RKO (cell line): ENCODE results near the gene NSG2.
A peak's percentile ranks its signal among the peaks of the same experiment; 100 is the strongest.

Experiments
- DNase-seq: peaks from one replicate; pipeline ENCODE4 v3.0.0-alpha.2; 2016; ENCODE audit warnings: low spot score

NSG2 gene

DNA sequence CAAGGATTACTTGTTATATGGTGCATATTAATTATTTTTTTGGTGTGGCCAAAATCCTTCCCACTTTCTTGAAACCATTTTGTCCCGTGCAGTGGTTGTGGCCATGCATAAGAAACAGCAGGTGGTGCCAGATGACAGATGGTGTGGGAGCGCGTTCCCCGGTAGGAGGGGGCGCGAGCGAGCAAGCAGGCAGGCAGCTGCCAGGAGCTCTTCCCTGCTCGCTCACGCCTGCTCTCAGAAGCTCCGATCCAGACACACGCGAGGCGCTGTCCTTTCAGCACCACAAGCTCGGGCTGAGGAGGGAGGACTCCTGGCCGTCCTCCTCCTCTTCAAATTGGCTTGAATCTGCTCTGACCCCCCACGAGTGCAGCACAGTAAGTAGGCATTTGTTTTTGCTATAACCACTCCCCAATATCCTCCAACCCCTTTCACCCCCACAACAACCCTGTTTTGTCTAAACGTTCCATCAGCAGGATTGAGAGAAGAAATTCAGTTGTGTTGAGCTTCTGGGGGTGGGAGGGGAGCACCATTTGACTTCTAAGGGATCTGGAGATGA is at the start of gene NSG2:
NSG2 (plus strand) TSS at position 237 of the 556 bp plus-strand sequence. CDS start 1,050 bp downstream, outside the sequence.
- DNase-seq, result peak; percentile 92

- no peak for DNase-seq
These were observed 48.2 kb upstream of the NSG2 start for GRCh38 chr5:173997331-173997730.

- no peak for DNase-seq
These were observed 47.0 kb upstream of the NSG2 start for GRCh38 chr5:173998531-173998930.

GRCh38 chr5:174000076-174000475 is 45.4 kb upstream of the NSG2 start:
- no peak for DNase-seq

DNA sequence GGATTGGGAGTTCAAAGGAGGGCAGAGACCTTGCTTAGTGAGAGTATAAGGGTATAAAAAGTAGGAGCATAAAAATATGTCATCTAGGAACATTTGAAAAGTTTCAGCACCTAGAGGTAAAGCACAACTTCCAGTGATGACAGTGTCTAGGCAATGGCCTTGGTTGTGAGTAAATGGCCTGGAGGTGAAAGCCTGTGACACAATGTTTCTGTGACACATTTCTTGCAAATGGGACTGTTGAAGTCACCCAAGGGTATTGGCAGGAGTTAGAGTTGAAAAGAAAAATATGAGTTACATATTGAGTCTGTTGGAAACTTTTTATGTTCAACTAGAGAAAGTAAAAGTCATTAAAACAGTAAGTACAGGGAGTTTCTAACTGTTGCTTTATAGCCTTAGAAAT is 41.7 kb upstream of the NSG2 start:
- DNase-seq, result no peak

- DNase-seq, result no peak
These were observed 36.6 kb upstream of the NSG2 start for GRCh38 chr5:174008922-174009321.

DNA sequence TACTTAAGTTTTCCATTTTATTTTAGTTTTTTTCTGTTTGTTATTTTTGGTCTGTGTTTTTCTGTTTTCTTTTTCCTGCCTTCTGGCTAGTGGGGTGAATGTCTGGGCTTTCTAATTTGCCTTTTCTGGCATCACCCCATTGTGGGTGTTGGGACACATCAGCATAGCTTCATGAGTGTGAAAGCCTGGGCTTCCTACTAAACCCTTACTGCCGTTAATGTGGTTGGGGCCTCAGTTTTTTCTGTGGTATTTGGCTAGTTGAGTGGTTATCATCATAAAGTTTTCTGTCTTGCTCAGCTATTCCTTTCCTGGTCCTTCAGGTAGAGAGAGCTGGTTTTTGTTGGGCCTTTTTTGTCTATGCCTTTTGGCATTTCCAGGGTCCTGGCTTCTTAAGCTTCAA is 35.1 kb upstream of the NSG2 start:
- no peak for DNase-seq

GRCh38 chr5:174011441-174011840 is 34.1 kb upstream of the NSG2 start:
- DNase-seq, result no peak

DNA sequence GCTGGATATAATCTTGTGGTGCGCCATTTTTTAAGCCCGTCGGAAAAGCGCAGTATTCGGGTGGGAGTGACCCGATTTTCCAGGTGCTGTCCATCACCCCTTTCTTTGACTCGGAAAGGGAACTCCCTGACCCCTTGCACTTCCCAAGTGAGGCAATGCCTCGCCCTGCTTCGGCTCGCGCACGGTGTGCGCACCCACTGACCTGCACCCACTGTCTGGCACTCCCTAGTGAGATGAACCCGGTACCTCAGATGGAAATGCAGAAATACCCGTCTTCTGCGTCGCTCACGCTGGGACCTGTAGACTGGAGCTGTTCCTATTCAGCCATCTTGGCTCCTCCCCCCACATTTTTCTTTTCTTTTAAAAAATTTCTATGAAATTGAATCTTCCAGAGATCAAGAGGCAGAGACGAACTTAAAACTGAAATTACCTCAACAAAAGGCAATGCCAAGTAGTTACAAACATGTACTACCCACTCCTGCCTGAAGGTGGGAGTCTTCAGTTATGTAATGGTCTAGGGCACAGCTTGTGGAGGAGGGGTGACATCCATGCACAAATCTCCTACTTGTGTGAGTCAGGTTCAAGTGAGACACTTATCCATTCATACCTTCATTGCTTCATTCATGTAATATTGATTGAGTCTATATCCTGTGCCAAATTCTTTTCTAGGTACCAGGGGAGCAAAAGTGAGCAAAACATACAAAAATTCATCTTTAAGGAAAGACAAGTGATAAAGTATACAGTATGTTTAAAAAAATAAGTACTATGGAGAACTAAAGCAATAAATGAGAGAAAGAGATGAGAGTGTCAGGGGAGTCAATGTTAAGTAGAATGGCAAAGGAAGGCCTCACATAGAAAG is 25.2 kb upstream of the NSG2 start:
- peak; percentile 71 for DNase-seq

DNA sequence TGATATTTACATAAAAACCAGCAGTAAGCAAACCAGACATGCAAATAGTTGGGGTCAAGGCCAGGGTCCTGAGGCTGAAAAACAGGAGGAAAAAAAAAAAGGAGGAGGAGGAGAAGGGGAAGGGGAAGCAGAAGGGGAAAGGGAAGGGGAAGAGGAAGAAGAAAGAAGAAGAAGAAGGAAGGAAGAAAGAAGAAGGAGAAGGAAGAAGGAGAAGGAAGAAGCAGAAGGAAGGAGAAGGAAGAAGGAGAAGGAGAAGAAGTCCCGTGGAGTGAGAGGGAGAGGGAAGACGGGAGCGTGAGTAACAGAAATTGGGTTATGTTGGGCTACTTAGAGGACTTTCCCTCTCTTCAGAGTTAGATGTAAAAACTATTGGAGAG is 24.6 kb upstream of the NSG2 start:
- no peak for DNase-seq

DNA sequence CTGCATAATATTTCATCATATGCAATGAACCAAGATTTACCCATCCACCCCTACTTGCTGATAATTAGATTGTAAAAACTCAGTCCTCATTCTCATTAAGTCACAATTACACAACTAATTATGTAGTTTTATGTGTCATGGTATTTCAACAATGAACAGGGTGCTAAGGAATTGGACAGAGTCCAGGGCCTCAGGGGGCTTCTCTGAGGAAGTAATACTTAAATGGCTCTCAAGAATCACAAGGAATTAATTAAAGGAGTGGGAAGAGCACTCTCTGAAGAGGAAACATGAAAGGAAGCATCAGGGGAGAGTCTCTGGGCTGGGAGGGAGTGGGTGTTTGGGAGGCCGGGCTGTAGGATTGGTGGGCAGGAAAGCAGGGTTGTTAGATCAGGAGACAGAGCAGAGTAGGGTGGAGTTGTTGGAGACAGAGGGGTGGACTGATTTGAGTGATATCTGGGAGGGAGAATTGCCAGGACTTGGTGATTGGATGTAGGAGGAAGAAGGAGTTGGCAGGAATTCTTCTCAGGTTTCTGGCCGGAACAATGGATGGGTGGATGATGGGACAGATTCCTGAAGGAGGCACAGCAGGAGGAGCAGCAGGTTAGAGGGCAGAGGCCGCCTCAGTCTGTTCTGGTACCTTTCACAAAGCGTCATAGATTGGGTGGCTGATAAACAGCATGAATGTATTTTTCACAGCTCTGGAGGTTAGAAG is 23.0 kb upstream of the NSG2 start:
- no peak for DNase-seq

DNA sequence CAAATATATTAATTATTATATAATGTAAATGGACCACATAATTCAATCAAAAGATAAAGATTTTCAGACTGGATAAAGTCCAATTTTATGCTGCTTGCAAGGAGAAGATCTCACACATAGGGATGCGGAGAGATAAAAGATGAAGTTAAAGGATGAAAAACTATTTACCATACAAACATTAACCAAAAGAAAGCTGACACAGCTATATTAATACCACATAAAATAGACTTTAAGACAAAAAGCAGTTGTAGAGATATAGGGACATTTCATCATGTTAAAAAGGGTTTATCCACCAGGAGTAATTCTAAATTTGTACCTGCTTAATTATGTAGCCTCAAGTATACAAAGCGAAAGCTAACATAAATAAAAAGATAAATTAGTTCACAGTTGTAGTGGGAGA is 15.2 kb upstream of the NSG2 start:
- no peak for DNase-seq

- DNase-seq, result no peak
These were observed 846 bp upstream of the NSG2 start for GRCh38 chr5:174044466-174045254.

- DNase-seq, result no peak
These were observed 1.1 kb downstream of the NSG2 start for GRCh38 chr5:174046558-174046957.

DNA sequence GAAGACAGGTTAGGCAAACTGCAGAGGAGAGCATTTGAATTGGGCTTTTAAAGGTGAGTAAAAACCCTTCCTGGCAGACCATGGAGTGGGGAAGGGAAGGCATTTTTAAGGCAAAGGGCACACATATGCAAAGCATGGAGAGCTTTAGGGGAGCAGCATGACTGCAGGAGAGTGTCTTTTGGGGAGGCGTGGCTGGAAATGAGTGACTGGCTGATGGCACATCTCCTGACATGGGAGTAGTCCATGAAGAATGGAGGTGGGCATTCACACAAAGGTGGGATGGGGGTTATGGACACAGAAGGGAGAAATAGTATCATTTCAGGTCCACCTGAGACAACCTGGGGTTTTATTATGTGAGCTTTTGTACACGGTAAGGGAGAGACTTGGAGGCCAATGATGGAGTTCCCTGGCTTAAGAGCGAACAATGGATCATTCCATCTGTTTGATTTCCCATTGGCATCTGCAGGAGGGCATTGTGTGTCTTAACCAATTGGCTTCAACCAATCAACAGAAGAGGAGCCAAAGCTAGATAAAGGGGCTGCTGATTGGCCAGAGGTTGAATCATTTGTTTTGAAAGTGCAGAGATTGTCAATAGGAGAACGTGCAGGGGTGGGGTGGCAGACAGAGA is 2.1 kb downstream of the NSG2 start:
- DNase-seq, result no peak

- no peak for DNase-seq
These were observed 7.1 kb downstream of the NSG2 start for GRCh38 chr5:174052636-174053035.

DNA sequence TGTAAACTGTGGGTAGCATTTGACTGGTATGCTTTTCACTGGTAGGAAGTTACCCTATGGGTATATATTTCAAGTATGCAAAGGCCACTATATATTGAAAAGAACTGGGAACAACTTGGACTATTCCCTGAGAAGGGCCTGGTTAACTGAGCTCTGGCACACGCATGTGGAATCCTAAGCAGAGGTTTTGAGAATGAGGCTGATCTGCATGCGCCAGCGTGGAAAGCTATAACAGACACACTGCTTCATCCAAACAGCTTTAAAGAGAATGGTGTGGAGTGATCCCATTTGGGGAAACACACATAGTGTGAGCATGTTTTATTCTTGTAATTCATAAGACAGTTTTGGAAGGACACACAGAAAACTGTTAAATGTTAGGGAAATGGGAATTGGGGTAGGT is 8.4 kb downstream of the NSG2 start:
- DNase-seq, result no peak

DNA sequence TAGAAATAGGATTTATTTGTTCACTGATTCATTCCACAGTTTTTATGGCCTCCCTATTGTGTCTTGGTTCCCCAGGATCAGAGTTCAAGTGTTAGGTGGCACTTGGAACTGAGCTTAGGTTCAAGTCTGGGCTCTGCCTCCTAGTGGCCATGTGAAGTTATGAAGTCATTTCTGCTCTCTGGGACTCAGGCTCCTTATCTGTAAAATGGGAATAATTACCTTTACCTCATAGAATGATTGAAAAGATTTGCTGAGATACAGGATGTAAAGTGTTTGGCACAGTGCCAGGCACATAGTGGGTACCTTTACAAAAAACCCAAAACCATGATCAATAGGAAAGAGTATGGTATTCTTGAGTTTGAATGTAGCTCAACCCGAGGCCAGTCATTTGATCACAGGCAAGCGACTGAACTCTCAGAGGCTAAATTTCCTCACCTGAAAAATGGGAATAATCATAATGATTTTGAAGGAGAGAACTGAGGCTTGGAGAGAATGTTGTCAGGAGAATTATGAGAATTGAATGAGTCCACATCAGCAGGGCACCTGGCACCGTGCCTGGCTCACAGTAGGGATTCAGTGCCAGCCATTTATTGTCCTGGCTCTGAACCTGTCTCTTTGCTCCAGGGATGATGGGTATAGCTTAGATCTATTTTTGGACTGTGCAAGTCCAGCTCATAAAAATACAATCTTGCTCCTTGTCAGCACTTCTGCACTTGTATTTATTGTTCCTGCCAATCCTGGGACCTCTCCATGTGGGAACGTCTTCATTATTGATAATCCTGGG is 10.8 kb downstream of the NSG2 start:
- no peak for DNase-seq

DNA sequence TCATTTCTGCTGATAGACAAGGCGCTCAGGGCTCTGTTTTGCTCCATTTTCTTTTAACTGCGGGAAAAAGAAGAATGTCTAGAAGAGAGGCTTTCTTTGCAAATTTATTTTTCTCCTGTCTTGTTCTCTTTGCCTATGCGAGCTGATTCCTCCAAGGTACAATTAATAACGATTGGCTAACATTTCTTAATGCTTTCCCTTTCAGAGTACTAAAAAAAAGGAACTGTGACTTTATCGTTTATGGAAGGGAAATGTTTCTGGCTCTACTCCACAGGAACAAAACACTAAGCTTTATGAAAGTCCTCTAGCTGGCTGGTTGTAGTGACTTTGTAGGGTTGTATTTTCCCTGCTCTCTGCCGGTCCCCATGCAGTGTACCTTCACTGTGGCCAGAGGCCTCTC is 11.7 kb downstream of the NSG2 start:
- DNase-seq, result no peak

DNA sequence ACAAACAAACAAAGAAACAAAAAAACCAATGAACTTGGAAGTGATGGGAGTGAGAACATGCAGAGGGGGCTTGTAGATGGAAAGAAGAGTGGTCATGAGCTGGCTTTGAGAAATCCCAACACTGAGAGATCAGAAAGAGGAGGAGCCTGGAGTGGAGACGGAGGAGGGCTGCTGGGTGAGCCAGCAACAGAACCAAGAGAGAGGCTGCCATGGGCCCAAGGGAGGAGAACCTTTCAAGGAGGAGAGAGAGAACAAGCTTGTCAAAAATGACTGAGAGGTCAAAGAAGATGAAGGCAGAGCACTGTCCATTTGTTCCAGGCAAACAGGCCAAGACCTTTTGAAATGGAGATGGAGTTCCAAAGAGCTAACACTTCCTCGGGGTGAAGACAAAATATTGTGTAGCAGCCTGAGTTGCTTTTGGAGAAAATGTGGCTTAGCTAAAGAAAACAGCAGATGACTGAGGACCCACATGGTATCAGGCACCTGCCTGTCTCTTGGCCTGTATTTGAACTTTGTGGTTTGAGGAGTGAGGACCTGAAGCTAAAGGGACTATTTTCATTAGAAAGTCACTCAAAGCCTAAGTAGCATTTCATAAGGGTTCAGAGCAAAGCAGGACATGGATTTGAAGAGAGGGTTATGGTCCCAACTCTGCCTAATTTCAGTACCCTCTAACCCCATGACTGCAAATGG is 13.1 kb downstream of the NSG2 start:
- no peak for DNase-seq

DNA sequence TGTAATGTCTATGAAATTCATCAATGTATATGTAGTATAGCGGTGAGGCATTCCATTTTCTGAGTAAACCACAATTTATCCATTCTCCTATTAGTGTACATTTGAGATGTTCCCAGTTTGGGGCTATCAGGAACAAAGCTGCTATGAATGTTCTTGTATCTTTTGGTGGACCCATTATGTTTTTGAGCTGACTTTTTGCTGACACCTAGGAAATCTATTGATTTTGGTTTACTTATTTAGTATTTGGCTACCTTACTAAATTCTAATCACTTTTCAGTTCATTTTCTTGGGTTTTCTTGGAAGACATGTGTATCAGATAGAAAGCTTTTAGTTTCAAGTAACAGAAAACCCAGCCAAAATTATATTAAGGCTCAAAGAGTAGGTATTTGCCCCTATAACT is 13.7 kb downstream of the NSG2 start:
- no peak for DNase-seq
